Neuronal stem cell (in vitro differentiated cells): ENCODE data around the gene HOXC10.

Experiments used
- DNase-seq: peaks from one replicate; pipeline ENCODE4 v3.0.0-alpha.2; 2013; ENCODE audit warnings: low spot score
- H2AFZ ChIP-seq: one replicate; pipeline ENCODE4 v1.6.1; 2013; ENCODE audit warnings: mild to moderate bottlenecking, low read length, inconsistent platforms
- H2AK5ac ChIP-seq: 2 replicates; pipeline ENCODE4 v1.6.1; 2013; ENCODE audit warnings: low read depth, mild to moderate bottlenecking, inconsistent platforms, low read length, moderate library complexity, mixed read lengths
- H2BK120ac ChIP-seq: 2 replicates; pipeline ENCODE4 v1.6.1; 2013; ENCODE audit warnings: low read depth, mild to moderate bottlenecking, inconsistent platforms, low read length, moderate library complexity, mixed read lengths
- H2BK12ac ChIP-seq: one replicate; pipeline ENCODE4 v1.6.1; 2013; ENCODE audit warnings: low read length, inconsistent platforms
- H2BK15ac ChIP-seq: 2 replicates; pipeline ENCODE4 v1.6.1; 2013; ENCODE audit warnings: mild to moderate bottlenecking, low read length, inconsistent platforms, mixed read lengths
- H2BK5ac ChIP-seq: one replicate; pipeline ENCODE4 v1.6.1; 2013; ENCODE audit warnings: inconsistent platforms, mild to moderate bottlenecking, low read length, moderate library complexity
- H3K14ac ChIP-seq: one replicate; pipeline ENCODE4 v1.6.1; 2013; ENCODE audit warnings: low read length, inconsistent platforms
- H3K18ac ChIP-seq: 2 replicates; pipeline ENCODE4 v1.6.1; 2013; ENCODE audit warnings: low read length, inconsistent platforms
- H3K23ac ChIP-seq: 2 replicates; pipeline ENCODE4 v1.6.1; 2013; ENCODE audit warnings: low read depth, mild to moderate bottlenecking, mixed read lengths, low read length, inconsistent platforms; ENCODE audit not compliant: poor library complexity
- H3K27ac ChIP-seq: replicated peaks from 3 replicates; pipeline ENCODE4 v1.5.1; 2013; ENCODE audit warnings: low read length, inconsistent platforms
- H3K27me3 ChIP-seq, 3 experiments: 2 replicates each; pipeline ENCODE4 v1.6.1; 2013; ENCODE audit warnings: low read length in 3 of 3, mild to moderate bottlenecking in 2 of 3, inconsistent platforms in 1 of 3, low read depth in 1 of 3, mixed read lengths in 1 of 3, moderate library complexity in 1 of 3; ENCODE audit not compliant: control insufficient read depth in 3 of 3, insufficient read depth in 3 of 3
- H3K36me3 ChIP-seq, 2 donors: replicated peaks in 1 of 2; 2 replicates each; pipeline ENCODE4 v1.6.1; 2013; ENCODE audit warnings: low read length in 2 of 2; ENCODE audit not compliant: control insufficient read depth in 2 of 2, insufficient read depth in 2 of 2
- H3K4ac ChIP-seq: 2 replicates; pipeline ENCODE4 v1.6.1; 2013; ENCODE audit warnings: inconsistent platforms, mild to moderate bottlenecking, low read length, moderate library complexity
- H3K4me1 ChIP-seq, 2 donors: 1 replicate in 1 of 2; 2 replicates in 1 of 2; pipeline ENCODE4 v1.6.1; 2013; ENCODE audit warnings: low read length in 2 of 2, low read depth in 1 of 2; ENCODE audit not compliant: control insufficient read depth in 2 of 2, insufficient read depth in 1 of 2
- H3K4me2 ChIP-seq: one replicate; pipeline ENCODE4 v1.6.1; 2013; ENCODE audit warnings: mild to moderate bottlenecking, low read length, inconsistent platforms; ENCODE audit not compliant: insufficient read depth, poor library complexity, severe bottlenecking
- H3K4me3 ChIP-seq, 2 donors: 2 replicates each; pipeline ENCODE4 v1.5.1; 2013; ENCODE audit warnings: low read length in 2 of 2, mild to moderate bottlenecking in 2 of 2, inconsistent platforms in 1 of 2, moderate library complexity in 1 of 2
- H3K79me1 ChIP-seq: one replicate; pipeline ENCODE4 v1.6.1; 2013; ENCODE audit warnings: low read depth, mild to moderate bottlenecking, inconsistent platforms, low read length, moderate library complexity
- H3K9ac ChIP-seq: one replicate; pipeline ENCODE4 v1.6.1; 2013; ENCODE audit warnings: mild to moderate bottlenecking, low read depth, low read length, inconsistent platforms; ENCODE audit not compliant: poor library complexity
- H3K9me3 ChIP-seq, 2 donors: replicated peaks in 1 of 2; 2 replicates each; pipeline versions ENCODE3 to v1.6.1; 2013; ENCODE audit warnings: low read length in 2 of 2, mild to moderate bottlenecking in 2 of 2, inconsistent platforms in 1 of 2, low read depth in 1 of 2, mixed read lengths in 1 of 2, moderate library complexity in 1 of 2; ENCODE audit not compliant: control insufficient read depth in 2 of 2, insufficient read depth in 1 of 2
- H4K8ac ChIP-seq: one replicate; pipeline ENCODE4 v1.6.1; 2013; ENCODE audit warnings: low read depth, mild to moderate bottlenecking, inconsistent platforms, low read length, moderate library complexity
- H4K91ac ChIP-seq: one replicate; pipeline ENCODE4 v1.6.1; 2013; ENCODE audit warnings: low read length, low read depth, mild to moderate bottlenecking, inconsistent platforms; ENCODE audit not compliant: poor library complexity
- WGBS, 2 donors: extraction: QIAGEN DNeasy Blood & Tissue Kit; methylation state at CpG; one replicate each; pipeline ENCODE4 v1.1.7; 2013; ENCODE audit warnings: missing lambda C conversion rate in 2 of 2, mixed read lengths in 1 of 2; ENCODE audit not compliant: insufficient read length in 2 of 2, insufficient replicate concordance in 1 of 2; ENCODE audit errors: extremely low coverage in 2 of 2; 5-methylcytosine and 5-hydroxymethylcytosine counted together

The HOXC10 gene

GRCh38 chr12:53983950-53984572, 885 bp upstream of the HOXC10 start:
- H3K4me2 ChIP-seq = no peak overlapping the region
- H3K4me1 ChIP-seq = peaks cover 0 to 3% of the 10 kb centered on the region in 2 donors
- H3K79me1 ChIP-seq = no peaks in the 10 kb centered on the region
- no peak overlapping the region for H3K4me3 ChIP-seq
- H2AK5ac ChIP-seq = no peak overlapping the region
- no peak overlapping the region for H2BK120ac ChIP-seq
- no peak overlapping the region for H2BK12ac ChIP-seq
- WGBS, 2 donors = no CpG with 5 or more reads among the region's 30 CpGs
- H3K9me3 ChIP-seq = peaks cover 0 to 17% of the 10 kb centered on the region in 2 donors
- no peak overlapping the region for H4K8ac ChIP-seq
- H2BK5ac ChIP-seq = no peak overlapping the region
- H2AFZ ChIP-seq = no peak overlapping the region
- no peak overlapping the region for H2BK15ac ChIP-seq
- no peak overlapping the region for H3K23ac ChIP-seq
- no peak overlapping the region for H3K18ac ChIP-seq
- H3K9ac ChIP-seq = no peak overlapping the region
- H3K27me3 ChIP-seq = peaks cover 55 to 99% (median 98%) of the 10 kb centered on the region in 3 experiments
- H3K4ac ChIP-seq = no peak overlapping the region
- H3K36me3 ChIP-seq = no peaks in the 10 kb centered on the region
- H3K14ac ChIP-seq = no peak overlapping the region
- H4K91ac ChIP-seq = no peak overlapping the region
- no peak overlapping the region for H3K27ac ChIP-seq
- no peak for DNase-seq

GRCh38 chr12:53985692-53985993, 697 bp downstream of the HOXC10 start:
- Histone ChIP-seq H2BK12ac (no peak overlapping the region), H3K27me3 (peaks cover 61 to 100% (median 99%) of the 10 kb centered on the region in 3 experiments), H2AK5ac (no peak overlapping the region), H3K4me2 (no peak overlapping the region), H2AFZ (peak overlapping the region; percentile 71), H3K9me3 (peaks cover 0 to 17% of the 10 kb centered on the region in 2 donors), H4K91ac (no peak overlapping the region), H3K79me1 (no peaks in the 10 kb centered on the region), H3K14ac (no peak overlapping the region), H2BK120ac (no peak overlapping the region), H3K9ac (no peak overlapping the region), H3K18ac (no peak overlapping the region), H3K23ac (peak overlapping the region; percentile 56), H3K4me1 (peaks cover 0 to 3% of the 10 kb centered on the region in 2 donors), H3K27ac (no peak overlapping the region), H2BK15ac (no peak overlapping the region), H3K4ac (no peak overlapping the region), H2BK5ac (no peak overlapping the region), H3K36me3 (no peaks in the 10 kb centered on the region), H4K8ac (no peak overlapping the region), H3K4me3 (no peak overlapping the region)
- no CpG with 5 or more reads among the region's 21 CpGs for WGBS, 2 donors
- DNase-seq = no peak

GRCh38 chr12:53985994-53986685, 1.2 kb downstream of the HOXC10 start:
- DNase-seq = no peak
- H4K8ac ChIP-seq = no peak overlapping the region
- H3K4me1 ChIP-seq = peaks cover 0 to 3% of the 10 kb centered on the region in 2 donors
- H3K27ac ChIP-seq = no peak overlapping the region
- no CpG with 5 or more reads among the region's 50 CpGs for WGBS, 2 donors
- no peak overlapping the region for H3K4me2 ChIP-seq
- H2BK15ac ChIP-seq = no peak overlapping the region
- H3K23ac ChIP-seq = peak overlapping the region; percentile 60
- no peak overlapping the region for H3K9ac ChIP-seq
- H3K36me3 ChIP-seq = no peaks in the 10 kb centered on the region
- H3K27me3 ChIP-seq = peaks cover 62 to 100% (median 99%) of the 10 kb centered on the region in 3 experiments
- no peak overlapping the region for H3K4ac ChIP-seq
- peak overlapping the region; percentile 71 for H2AFZ ChIP-seq
- no peak overlapping the region for H2AK5ac ChIP-seq
- no peak overlapping the region for H2BK5ac ChIP-seq
- no peak overlapping the region for H3K14ac ChIP-seq
- H3K79me1 ChIP-seq = no peaks in the 10 kb centered on the region
- H2BK12ac ChIP-seq = no peak overlapping the region
- H4K91ac ChIP-seq = no peak overlapping the region
- no peak overlapping the region for H2BK120ac ChIP-seq
- H3K9me3 ChIP-seq = peaks cover 0 to 17% of the 10 kb centered on the region in 2 donors
- no peak overlapping the region for H3K4me3 ChIP-seq
- no peak overlapping the region for H3K18ac ChIP-seq

GRCh38 chr12:53986686-53987483, 1.9 kb downstream of the HOXC10 start:
- H2AK5ac ChIP-seq = no peak overlapping the region
- no peak overlapping the region for H2BK15ac ChIP-seq
- no peak overlapping the region for H2BK5ac ChIP-seq
- no peak overlapping the region for H3K14ac ChIP-seq
- H3K27me3 ChIP-seq = peaks cover 66 to 100% (median 99%) of the 10 kb centered on the region in 3 experiments
- H2AFZ ChIP-seq = no peak overlapping the region
- H3K18ac ChIP-seq = no peak overlapping the region
- H3K4me1 ChIP-seq = peaks cover 0 to 3% of the 10 kb centered on the region in 2 donors
- H3K4me2 ChIP-seq = no peak overlapping the region
- H2BK120ac ChIP-seq = no peak overlapping the region
- no peak overlapping the region for H4K91ac ChIP-seq
- no peak overlapping the region for H3K23ac ChIP-seq
- no CpG with 5 or more reads among the region's 21 CpGs for WGBS, 2 donors
- H3K4me3 ChIP-seq = no peak overlapping the region
- no peak overlapping the region for H3K4ac ChIP-seq
- H2BK12ac ChIP-seq = no peak overlapping the region
- peaks cover 0 to 14% of the 10 kb centered on the region in 2 donors for H3K9me3 ChIP-seq
- H3K9ac ChIP-seq = no peak overlapping the region
- H3K36me3 ChIP-seq = no peaks in the 10 kb centered on the region
- H4K8ac ChIP-seq = no peak overlapping the region
- H3K27ac ChIP-seq = no peak overlapping the region
- H3K79me1 ChIP-seq = no peaks in the 10 kb centered on the region
- DNase-seq = no peak
